AG09319 (cell line): ENCODE data around the gene PPP2R5C.

Experiments used
- DNase-seq: peaks from one replicate; pipeline ENCODE4 v3.0.0-alpha.2; 2010; ENCODE audit warnings: low read depth; ENCODE audit errors: extremely low read depth
- TF ChIP-seq, protein P1 (sequence below): IDR thresholded peaks from 2 replicates; pipeline ENCODE4 v1.5.1; 2011; ENCODE audit warnings: low read depth, mild to moderate bottlenecking, inconsistent platforms, low read length, moderate library complexity

The PPP2R5C gene

DNA sequence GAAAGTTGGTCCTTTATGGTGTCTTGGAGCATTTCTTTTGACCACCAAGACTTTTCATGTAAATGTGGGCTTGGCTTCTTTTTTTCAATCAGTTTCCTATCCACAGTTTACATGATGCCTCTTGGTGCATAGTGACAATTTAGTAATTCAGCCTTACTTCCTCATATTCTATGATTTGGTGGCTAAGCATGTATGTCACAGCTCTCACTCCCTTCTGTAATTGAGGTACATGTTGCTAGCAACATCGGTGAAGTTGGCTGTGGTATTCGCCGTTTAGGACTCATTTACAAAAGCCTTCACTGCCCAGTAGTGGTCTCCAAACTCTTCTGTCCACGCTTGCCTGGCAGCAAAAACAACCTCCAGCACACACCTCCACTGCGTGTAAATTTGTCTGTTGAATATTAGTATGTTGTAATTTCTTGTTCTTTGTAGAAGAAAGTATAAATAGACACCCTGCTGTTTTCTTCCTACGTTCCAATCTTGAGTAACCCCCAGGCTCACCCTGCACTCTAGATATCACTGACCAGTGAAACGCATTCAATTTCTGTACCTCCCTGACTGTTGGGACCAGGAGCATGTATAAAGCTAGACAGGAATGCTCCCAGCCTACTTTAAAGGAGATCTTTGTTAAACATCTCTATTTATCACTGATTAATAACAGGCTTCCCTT lies 90.4 kb downstream of the PPP2R5C start:
- TF ChIP-seq, protein P1, sequence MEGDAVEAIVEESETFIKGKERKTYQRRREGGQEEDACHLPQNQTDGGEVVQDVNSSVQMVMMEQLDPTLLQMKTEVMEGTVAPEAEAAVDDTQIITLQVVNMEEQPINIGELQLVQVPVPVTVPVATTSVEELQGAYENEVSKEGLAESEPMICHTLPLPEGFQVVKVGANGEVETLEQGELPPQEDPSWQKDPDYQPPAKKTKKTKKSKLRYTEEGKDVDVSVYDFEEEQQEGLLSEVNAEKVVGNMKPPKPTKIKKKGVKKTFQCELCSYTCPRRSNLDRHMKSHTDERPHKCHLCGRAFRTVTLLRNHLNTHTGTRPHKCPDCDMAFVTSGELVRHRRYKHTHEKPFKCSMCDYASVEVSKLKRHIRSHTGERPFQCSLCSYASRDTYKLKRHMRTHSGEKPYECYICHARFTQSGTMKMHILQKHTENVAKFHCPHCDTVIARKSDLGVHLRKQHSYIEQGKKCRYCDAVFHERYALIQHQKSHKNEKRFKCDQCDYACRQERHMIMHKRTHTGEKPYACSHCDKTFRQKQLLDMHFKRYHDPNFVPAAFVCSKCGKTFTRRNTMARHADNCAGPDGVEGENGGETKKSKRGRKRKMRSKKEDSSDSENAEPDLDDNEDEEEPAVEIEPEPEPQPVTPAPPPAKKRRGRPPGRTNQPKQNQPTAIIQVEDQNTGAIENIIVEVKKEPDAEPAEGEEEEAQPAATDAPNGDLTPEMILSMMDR, result no peak
- no peak for DNase-seq

DNA sequence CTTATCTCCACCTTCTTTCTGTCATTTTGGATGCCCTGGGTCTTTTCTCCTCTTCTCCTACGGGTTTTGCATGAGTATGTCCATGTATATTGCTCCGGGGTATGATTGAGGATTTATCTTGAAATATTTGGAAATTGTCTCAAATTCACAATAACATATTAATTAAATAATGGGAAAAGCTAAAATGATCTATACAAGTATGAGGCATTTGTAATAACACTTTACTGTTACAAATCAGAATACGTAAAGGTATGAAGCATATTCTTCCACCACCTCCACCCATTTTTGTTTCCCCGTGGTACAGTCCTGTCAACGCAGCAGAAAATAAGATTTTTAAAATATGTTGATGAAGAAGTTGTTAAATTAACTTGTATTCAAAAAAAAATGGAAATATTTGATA lies 91.3 kb downstream of the PPP2R5C start:
- no peak for DNase-seq
- TF ChIP-seq, protein P1, result no peak

DNA sequence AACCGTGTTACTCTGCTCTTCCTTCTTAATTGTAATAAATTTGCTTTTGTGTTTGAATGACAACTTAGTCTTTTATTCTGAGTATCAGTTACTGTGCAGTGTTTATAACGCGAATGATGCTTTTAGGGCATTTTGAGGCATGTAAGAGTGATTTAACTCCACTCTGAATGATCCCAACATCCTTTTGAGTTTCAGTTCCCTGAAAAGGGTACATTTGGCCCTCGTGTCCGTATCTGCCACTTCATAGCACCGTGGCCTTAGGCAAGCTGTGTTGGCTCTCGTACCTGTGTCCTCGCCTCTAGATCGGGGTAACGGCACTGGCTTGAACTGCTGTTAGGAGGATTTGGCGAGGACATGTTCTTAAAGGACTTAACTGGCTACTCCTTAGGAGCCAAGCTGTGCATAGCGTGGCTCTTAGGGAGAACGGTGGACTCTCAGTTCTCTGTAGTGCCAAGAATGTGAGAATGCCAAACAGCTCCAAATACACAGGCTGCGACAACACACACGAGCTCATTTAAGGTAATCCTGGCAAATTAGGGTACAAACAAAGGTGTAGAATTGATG lies 92.0 kb downstream of the PPP2R5C start:
- TF ChIP-seq, protein P1, result no peak
- no peak for DNase-seq

DNA sequence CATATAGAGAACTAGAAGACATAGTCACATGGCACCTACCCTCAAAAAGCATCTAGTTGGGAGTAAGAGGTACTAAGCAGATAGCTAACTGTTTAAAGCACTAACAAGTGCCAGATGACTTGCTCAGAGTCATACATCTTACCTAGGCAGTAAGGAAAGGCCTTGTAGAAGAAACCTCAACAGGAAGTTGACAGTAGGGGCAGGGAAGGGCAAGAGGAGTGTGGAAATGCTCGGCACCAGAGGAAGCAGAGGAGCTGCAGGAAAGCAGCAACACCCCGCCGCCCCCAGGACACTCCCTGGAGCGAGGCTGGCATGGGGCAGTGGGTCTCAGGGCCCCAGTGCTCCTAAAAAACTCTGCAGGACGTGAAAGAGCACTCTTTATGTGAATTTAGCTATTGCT lies 92.9 kb downstream of the PPP2R5C start:
- DNase-seq, result no peak
- TF ChIP-seq, protein P1, result no peak

DNA sequence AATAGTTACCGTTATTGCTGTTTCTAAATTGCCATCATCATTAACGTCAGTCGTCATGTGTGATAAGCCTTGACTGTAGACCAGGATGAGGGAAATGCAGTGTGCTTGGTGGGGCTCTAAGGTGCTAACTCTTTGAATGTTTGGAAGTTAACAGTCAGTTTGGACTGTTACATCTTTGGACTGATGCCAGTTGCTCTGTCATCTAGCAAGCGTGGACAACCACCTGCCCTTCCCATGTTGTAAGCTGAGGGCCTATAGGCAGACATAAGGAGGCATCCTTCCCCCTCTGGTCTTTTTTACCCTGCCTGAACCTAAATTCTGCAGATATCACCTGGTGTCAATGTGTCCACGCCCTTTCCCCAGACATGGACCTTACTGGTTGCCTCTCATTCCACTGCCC lies 94.4 kb downstream of the PPP2R5C start:
- TF ChIP-seq, protein P1, result no peak
- no peak for DNase-seq

DNA sequence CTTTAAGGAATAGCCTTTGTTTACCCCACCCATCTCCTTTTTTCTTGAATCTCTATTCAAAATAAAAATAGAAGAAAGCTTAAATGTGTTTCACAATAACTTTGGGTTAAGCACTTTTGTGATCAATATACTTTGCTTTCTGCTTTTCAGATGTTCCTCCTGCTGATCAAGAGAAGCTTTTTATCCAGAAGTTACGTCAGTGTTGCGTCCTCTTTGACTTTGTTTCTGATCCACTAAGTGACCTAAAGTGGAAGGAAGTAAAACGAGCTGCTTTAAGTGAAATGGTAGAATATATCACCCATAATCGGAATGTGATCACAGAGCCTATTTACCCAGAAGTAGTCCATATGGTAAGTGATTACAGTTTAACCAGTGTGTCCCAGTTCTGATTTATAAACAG lies 95.0 kb downstream of the PPP2R5C start:
- DNase-seq, result no peak
- TF ChIP-seq, protein P1, result no peak

DNA sequence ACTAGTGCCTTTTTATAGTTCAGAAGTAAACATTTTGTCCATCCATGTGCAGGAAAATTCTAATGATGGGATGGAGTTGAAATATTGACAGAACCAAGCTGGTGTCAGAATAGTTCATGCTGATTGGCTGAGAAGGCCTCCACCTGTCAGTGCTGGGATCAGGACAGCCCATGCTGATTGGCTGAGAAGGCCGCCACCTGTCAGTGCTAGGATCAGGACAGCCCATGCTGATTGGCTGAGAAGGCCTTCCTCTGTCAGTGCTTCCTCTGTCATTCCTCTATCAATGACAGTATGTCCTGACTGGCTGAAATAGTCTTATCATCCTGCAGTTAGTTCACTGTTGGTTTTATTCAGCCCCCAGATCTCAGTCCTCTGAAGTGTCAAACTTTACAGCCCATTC lies 95.7 kb downstream of the PPP2R5C start:
- TF ChIP-seq, protein P1, result no peak
- DNase-seq, result no peak
